Parathyroid adenoma (tissue), 2 donors: ENCODE data around the gene TAOK1.
"Not testable (repeated sequence)": the region's sequence is repeated elsewhere in the genome, so short reads cannot be mapped to it uniquely, and the experiment has no call there.

Experiments
- H2AFZ ChIP-seq: fragments of 300-600 bp; sonication (generic); one replicate; pipeline ENCODE4 v1.7.0; 2017; ENCODE audit warnings: antibody characterized with exemption, mild to moderate bottlenecking
- H3K27ac ChIP-seq: fragments of 300-600 bp; sonication (generic); one replicate; pipeline ENCODE4 v1.7.0; 2017
- H3K27me3 ChIP-seq: fragments of 300-600 bp; sonication (generic); one replicate; pipeline ENCODE4 v1.7.0; 2017; ENCODE audit warnings: low read length; ENCODE audit not compliant: control insufficient read depth, insufficient read depth
- H3K36me3 ChIP-seq: fragments of 300-600 bp; sonication (generic); one replicate; pipeline ENCODE4 v1.7.0; 2017; ENCODE audit warnings: low read length; ENCODE audit not compliant: control insufficient read depth, insufficient read depth
- H3K4me1 ChIP-seq: fragments of 300-600 bp; sonication (generic); one replicate; pipeline ENCODE4 v1.7.0; 2017; ENCODE audit warnings: control low read depth
- H3K4me2 ChIP-seq: fragments of 300-600 bp; sonication (generic); one replicate; pipeline ENCODE4 v1.7.0; 2017; ENCODE audit warnings: low read length
- H3K4me3 ChIP-seq: fragments of 300-600 bp; sonication (generic); one replicate; pipeline ENCODE4 v1.7.0; 2017; ENCODE audit warnings: low read depth, low read length
- H3K79me2 ChIP-seq: fragments of 300-600 bp; sonication (generic); one replicate; pipeline ENCODE4 v1.7.0; 2017; ENCODE audit warnings: control low read depth
- H3K9ac ChIP-seq: fragments of 300-600 bp; sonication (generic); one replicate; pipeline ENCODE4 v1.7.0; 2017; ENCODE audit warnings: mild to moderate bottlenecking
- H3K9me3 ChIP-seq: fragments of 300-600 bp; sonication (generic); one replicate; pipeline ENCODE4 v1.7.0; 2017; ENCODE audit warnings: low read length; ENCODE audit not compliant: control insufficient read depth
- CTCF ChIP-seq: fragments of 300-600 bp; sonication (generic); IDR thresholded peaks from one replicate; pipeline ENCODE4 v1.7.0; 2017; ENCODE audit warnings: antibody characterized with exemption, mild to moderate bottlenecking
- donor health status: primary hyperparathyroidism.

The TAOK1 gene

GRCh38 chr17:29345066-29345465 is 45.1 kb upstream of the TAOK1 start:
- Histone ChIP-seq H3K36me3 (no peaks in the 10 kb centered on the region), H2AFZ (peak overlapping the region; percentile 70), H3K27ac (no peak overlapping the region), H3K4me2 (no peak overlapping the region), H3K79me2 (no peaks in the 10 kb centered on the region), H3K4me1 (peaks cover 3% of the 10 kb centered on the region), H3K4me3 (no peak overlapping the region), H3K9me3 (no peaks in the 10 kb centered on the region), H3K27me3 (no peaks in the 10 kb centered on the region), H3K9ac (no peak overlapping the region)
- TF ChIP-seq CTCF: no peak

- not testable (repeated sequence) for H3K9ac ChIP-seq, H3K27me3 ChIP-seq, H3K27ac ChIP-seq, H3K36me3 ChIP-seq, H3K79me2 ChIP-seq, H3K4me2 ChIP-seq, H2AFZ ChIP-seq, H3K4me1 ChIP-seq, H3K9me3 ChIP-seq, H3K4me3 ChIP-seq
Observed at GRCh38 chr17:29345470-29345869, 44.7 kb upstream of the TAOK1 start.

GRCh38 chr17:29346462-29346861 is 43.7 kb upstream of the TAOK1 start:
- Histone ChIP-seq H3K27ac (no peak overlapping the region), H3K79me2 (no peaks in the 10 kb centered on the region), H3K4me2 (no peak overlapping the region), H3K4me1 (peaks cover 3% of the 10 kb centered on the region), H2AFZ (no peak overlapping the region), H3K4me3 (no peak overlapping the region), H3K36me3 (no peaks in the 10 kb centered on the region), H3K9ac (no peak overlapping the region), H3K9me3 (no peaks in the 10 kb centered on the region), H3K27me3 (no peaks in the 10 kb centered on the region)
- no peak for TF ChIP-seq CTCF

- Histone ChIP-seq H3K4me3 (no peak overlapping the region), H3K27ac (no peak overlapping the region), H3K4me1 (peaks cover 3% of the 10 kb centered on the region), H3K9me3 (no peaks in the 10 kb centered on the region), H3K9ac (no peak overlapping the region), H3K36me3 (no peaks in the 10 kb centered on the region), H3K79me2 (no peaks in the 10 kb centered on the region), H2AFZ (peak overlapping the region; percentile 5), H3K4me2 (no peak overlapping the region), H3K27me3 (no peaks in the 10 kb centered on the region)
- no peak for TF ChIP-seq CTCF
Observed at GRCh38 chr17:29347831-29348629, 42.1 kb upstream of the TAOK1 start.

GRCh38 chr17:29349409-29349808 is 40.8 kb upstream of the TAOK1 start:
- Histone ChIP-seq H3K4me2 (no peak overlapping the region), H3K4me3 (no peak overlapping the region), H3K4me1 (peaks cover 2% of the 10 kb centered on the region), H3K27me3 (no peaks in the 10 kb centered on the region), H3K9ac (no peak overlapping the region), H3K36me3 (no peaks in the 10 kb centered on the region), H2AFZ (no peak overlapping the region), H3K79me2 (no peaks in the 10 kb centered on the region), H3K9me3 (no peaks in the 10 kb centered on the region), H3K27ac (no peak overlapping the region)
- TF ChIP-seq CTCF: no peak
